WERI-Rb-1 (cell line): ENCODE data around the gene SCG2.

Experiments used
- DNase-seq: peaks from one replicate; pipeline ENCODE4 v3.0.0-alpha.2; 2020
- H3K27ac ChIP-seq: fragments of 250-450 bp; sonication (Bioruptor Pico); 2 replicates; pipeline ENCODE4 v1.5.1; 2020; ENCODE audit warnings: mild to moderate bottlenecking, moderate library complexity
- H3K27me3 ChIP-seq: fragments of 250-450 bp; sonication (Bioruptor Pico); 2 replicates; pipeline ENCODE4 v1.5.1; 2021; ENCODE audit warnings: mild to moderate bottlenecking, low read depth, moderate library complexity; ENCODE audit not compliant: insufficient read depth, severe bottlenecking
- H3K36me3 ChIP-seq: fragments of 250-450 bp; sonication (Bioruptor Pico); 2 replicates; pipeline ENCODE4 v1.5.1; 2020; ENCODE audit warnings: mild to moderate bottlenecking, moderate library complexity
- H3K4me3 ChIP-seq: 2 replicates; pipeline ENCODE4 v1.5.1; 2011; ENCODE audit warnings: low read depth, mild to moderate bottlenecking, control low read depth, low read length
- H3K9me3 ChIP-seq: fragments of 250-450 bp; sonication (Bioruptor Pico); 2 replicates; pipeline ENCODE4 v1.5.1; 2021; ENCODE audit warnings: mild to moderate bottlenecking, moderate library complexity; ENCODE audit not compliant: severe bottlenecking
- TF ChIP-seq, protein P1 (sequence below): IDR thresholded peaks from 2 replicates; pipeline ENCODE4 v1.5.1; 2011; ENCODE audit warnings: low read depth, mild to moderate bottlenecking, control low read depth, inconsistent platforms, low read length

SCG2 gene

DNA sequence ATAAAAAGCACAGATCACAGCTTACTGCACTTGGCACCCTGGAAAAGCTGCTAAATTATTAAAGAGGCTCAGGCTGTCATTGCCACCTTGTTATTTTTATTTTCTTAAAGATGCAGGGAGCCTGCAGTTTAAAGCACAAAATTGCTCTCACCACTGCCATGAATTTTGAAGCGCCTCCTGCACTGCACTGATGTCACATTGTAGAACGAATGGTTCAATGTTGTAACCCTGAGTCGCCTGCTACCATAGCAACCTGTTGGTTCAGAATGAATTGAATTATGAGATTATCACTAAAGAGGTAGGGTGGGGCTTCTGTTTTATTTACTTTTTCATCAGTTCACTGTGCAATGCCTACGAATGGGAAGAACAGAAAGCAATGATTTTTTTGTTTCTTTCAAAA is 16.5 kb downstream of the SCG2 start:
- DNase-seq: no peak
- H3K4me3 ChIP-seq: no peak overlapping the region
- TF ChIP-seq, protein P1, sequence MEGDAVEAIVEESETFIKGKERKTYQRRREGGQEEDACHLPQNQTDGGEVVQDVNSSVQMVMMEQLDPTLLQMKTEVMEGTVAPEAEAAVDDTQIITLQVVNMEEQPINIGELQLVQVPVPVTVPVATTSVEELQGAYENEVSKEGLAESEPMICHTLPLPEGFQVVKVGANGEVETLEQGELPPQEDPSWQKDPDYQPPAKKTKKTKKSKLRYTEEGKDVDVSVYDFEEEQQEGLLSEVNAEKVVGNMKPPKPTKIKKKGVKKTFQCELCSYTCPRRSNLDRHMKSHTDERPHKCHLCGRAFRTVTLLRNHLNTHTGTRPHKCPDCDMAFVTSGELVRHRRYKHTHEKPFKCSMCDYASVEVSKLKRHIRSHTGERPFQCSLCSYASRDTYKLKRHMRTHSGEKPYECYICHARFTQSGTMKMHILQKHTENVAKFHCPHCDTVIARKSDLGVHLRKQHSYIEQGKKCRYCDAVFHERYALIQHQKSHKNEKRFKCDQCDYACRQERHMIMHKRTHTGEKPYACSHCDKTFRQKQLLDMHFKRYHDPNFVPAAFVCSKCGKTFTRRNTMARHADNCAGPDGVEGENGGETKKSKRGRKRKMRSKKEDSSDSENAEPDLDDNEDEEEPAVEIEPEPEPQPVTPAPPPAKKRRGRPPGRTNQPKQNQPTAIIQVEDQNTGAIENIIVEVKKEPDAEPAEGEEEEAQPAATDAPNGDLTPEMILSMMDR: no peak
- no peak overlapping the region for H3K27ac ChIP-seq
- H3K36me3 ChIP-seq: no peaks in the 10 kb centered on the region
- H3K9me3 ChIP-seq: no peaks in the 10 kb centered on the region
- H3K27me3 ChIP-seq: no peaks in the 10 kb centered on the region

DNA sequence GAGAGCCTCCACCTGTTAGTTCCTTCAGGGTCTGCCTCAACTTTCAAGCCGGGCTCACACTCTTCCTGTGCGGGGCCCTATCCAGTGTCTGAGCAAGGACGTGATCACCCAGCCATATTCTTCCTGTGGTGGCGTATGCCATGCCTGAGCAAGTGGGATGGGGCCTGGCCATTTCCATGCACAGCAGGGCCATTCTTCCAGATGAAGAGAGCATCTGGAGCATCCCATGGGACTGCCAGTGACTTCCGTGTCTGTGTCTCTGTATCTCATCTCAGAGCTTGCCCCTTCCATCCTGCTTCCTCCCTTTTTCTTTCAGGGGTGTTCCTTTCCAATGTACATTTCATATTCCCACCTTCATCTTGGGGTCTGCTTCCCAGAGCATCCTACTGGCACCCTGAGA is 20.2 kb downstream of the SCG2 start:
- H3K27ac ChIP-seq: no peak overlapping the region
- no peaks in the 10 kb centered on the region for H3K27me3 ChIP-seq
- no peak for DNase-seq
- no peaks in the 10 kb centered on the region for H3K36me3 ChIP-seq
- no peak overlapping the region for H3K4me3 ChIP-seq
- TF ChIP-seq, protein P1: no peak
- no peaks in the 10 kb centered on the region for H3K9me3 ChIP-seq

DNA sequence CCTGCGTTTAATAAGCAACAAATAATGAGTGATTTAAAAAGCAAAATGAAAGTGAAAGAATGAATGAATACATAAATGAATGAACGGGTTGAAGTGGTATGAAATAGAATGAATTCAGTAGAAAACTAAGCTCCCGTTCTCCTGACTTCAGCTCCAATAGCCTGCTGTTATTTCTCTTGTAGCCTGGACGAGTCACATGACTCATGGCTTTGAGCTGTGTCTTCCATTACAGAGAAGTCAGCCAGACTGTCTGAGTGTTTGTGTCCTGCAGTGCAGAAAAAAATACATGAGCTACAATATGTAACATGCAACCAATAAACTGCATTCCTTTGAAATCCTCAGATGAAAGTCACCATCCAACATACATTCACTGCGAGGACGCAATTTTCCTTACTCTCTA is 21.2 kb downstream of the SCG2 start:
- Histone ChIP-seq H3K9me3 (no peaks in the 10 kb centered on the region), H3K27me3 (no peaks in the 10 kb centered on the region), H3K4me3 (no peak overlapping the region), H3K27ac (no peak overlapping the region), H3K36me3 (no peaks in the 10 kb centered on the region)
- TF ChIP-seq, protein P1: no peak
- no peak for DNase-seq

DNA sequence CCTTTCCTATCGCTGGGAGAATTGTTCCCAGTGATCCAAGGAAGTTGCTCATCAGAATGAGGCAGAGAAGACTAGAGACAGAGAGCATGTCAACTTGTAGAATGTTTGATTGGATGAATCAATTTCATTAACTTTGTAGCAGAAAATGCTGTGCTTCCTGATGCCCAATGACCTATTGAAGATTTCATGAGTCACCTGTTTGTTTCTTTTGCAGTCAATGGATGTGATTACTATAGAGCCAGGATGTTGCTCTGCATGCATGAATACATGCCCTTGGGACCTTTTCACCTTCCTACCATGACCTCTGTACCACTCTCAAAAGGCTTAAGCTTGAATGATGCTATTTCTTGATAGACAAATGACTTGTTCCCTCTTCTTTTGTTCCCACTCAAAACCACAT is 23.3 kb downstream of the SCG2 start:
- DNase-seq: no peak
- H3K27ac ChIP-seq: no peak overlapping the region
- no peaks in the 10 kb centered on the region for H3K36me3 ChIP-seq
- H3K27me3 ChIP-seq: no peaks in the 10 kb centered on the region
- H3K4me3 ChIP-seq: no peak overlapping the region
- TF ChIP-seq, protein P1: no peak
- H3K9me3 ChIP-seq: no peaks in the 10 kb centered on the region

DNA sequence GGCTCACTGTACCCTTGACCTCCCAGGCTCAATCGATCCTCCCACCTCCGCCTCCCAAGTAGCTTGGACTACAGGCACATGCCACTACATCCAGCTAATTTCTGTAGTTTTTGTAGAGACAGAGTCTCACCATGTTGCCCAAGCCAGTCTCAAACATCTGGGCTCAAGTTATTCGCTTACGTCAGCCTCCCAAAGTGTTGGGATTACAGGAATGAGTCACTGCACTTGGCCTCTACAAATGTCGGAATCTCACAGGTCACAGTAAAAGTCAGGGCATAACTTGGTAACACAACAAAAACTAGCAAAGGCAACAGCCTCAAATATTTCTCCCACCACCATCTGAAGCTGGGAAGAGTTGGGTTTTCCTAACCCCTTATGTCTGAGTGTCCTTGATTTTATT is 25.3 kb downstream of the SCG2 start:
- Histone ChIP-seq H3K4me3 (no peak overlapping the region), H3K27me3 (no peaks in the 10 kb centered on the region), H3K36me3 (no peaks in the 10 kb centered on the region), H3K9me3 (no peaks in the 10 kb centered on the region), H3K27ac (no peak overlapping the region)
- no peak for DNase-seq
- TF ChIP-seq, protein P1: no peak

DNA sequence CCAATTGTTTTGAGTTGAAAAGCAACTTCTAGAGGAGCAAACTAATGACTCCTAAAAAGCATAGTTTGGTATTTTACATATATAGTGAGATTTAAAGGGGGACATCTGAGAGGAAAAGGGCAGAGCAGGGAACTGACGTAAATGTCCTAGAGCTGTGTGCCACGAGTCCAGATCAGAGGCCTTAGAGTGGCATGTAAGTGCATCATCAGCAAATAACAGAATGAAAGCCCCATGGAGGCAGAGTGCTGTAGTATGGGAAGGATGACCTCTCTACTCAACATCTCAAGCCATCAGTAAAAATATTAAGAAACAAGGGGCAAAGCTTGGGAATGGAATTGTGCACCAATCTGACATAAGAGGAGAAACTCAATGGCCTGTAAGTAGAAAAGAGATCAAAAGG is 31.4 kb downstream of the SCG2 start:
- H3K36me3 ChIP-seq: no peaks in the 10 kb centered on the region
- H3K27me3 ChIP-seq: no peaks in the 10 kb centered on the region
- DNase-seq: no peak
- no peak overlapping the region for H3K27ac ChIP-seq
- H3K9me3 ChIP-seq: no peaks in the 10 kb centered on the region
- TF ChIP-seq, protein P1: no peak
- H3K4me3 ChIP-seq: no peak overlapping the region
